Superior temporal gyrus (tissue), 1 donor: ENCODE measurements around the gene SLC9A9.
"Not testable (repeated sequence)": the region's sequence is repeated elsewhere in the genome, so short reads cannot be mapped to it uniquely, and the experiment has no call there.

Experiments used
- DNase-seq: peaks from one replicate; pipeline ENCODE4 v3.0.0-alpha.2; 2016; ENCODE audit errors: extremely low spot score

SLC9A9 gene

DNA sequence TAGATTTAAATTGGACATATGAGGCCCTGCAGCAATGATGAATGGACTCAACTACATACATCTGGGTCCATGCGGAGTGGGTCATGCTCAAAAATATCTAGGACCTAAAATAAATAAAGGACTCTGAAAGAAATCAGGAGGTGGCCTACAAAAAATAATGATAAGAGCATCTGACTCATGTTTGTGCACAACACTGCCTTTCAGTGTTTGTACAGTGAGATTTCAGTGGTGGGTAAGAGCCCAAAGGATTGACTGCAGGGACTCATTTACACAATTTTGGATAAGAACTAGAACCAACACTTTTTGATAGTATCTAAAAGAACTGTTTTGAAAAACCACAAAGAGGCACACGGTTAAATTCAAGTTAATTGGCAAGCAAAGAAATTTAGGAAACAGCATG is 285.5 kb downstream of the SLC9A9 start:
- DNase-seq, result no peak

DNA sequence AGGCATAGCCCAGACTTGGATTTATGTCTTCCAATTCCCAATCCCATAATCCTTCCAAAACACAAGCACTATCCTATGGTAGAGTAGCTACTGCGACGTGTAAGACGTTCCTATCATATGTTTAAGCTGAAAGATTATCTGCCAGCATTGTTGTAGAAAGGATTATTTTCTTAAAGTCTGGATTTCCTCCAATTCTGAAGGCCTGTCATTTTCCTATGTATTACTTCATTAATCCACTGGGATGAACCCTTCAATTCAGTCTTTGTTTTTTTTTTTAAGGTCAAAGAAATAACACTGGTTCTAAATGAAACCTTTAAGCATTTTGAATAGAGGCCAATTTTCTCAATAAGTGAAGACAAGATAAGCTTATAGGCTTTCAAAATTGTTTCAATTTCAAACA is 289.0 kb downstream of the SLC9A9 start:
- DNase-seq, result no peak

DNA sequence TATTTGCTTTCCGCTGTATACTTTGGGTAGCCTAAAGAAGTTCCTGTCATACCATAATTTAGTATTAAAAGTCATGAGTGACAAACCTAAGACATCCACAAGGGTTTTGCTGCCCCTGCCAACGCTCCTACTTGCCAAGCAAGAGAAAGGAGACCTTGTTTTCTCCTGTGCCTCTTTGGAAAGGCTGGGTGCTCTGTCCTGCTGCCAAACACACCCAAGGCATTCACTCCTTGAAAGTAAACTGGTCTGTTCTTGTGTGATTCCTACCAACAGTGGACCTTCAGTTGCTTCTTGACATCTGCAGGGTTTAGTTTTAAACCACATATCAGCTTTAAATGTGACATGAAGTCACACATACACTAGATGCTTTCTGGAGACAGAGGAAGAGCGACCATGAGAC is 295.4 kb downstream of the SLC9A9 start:
- DNase-seq, result no peak

DNA sequence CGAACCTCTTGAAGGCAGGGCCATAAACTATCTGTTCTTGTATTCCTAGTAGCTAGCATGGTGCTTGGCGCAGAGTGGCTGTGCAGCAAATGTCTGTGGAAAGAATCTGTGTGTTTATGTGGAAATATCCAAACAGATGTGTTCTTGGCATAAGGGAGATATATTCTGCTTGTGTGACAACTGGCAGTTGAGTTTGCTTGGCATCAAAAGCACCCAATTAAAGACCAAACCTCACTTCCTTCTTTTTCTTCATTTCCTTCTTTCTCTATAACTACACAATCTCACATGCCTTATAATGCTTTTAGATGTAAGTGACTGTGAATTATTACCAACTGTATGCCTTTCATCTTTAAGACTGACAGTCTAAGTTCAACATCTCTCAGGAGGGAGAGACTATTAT is 296.5 kb downstream of the SLC9A9 start:
- DNase-seq, result no peak

DNA sequence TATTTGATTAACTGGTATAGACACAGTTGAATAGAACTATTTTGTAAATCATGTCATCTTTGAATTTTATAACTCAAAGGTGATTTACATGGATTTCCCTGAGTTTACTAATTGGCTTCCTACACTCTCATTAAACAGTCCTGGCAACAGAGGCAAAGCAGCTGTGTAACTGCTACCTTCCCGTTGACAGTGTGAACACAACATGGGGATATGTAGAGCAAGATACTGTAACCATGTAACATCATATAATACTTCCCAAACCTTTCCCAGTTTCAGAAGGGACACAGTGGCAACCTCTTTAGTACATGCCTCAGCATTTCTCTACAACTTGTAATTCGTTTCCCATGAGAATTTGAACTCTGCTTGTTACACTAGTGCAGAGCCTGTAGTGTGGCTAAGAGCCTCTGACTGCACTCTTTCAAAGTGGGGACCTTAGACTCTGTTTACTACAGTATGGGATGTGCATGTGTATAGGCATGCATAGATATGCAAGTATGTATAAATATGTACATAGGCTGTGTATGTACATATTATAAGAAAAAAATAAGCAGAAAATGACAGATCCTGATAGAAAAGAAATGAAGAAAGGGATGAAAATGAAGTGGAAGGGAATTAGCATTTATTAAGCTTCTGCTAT is 299.3 kb downstream of the SLC9A9 start:
- DNase-seq, result no peak

DNA sequence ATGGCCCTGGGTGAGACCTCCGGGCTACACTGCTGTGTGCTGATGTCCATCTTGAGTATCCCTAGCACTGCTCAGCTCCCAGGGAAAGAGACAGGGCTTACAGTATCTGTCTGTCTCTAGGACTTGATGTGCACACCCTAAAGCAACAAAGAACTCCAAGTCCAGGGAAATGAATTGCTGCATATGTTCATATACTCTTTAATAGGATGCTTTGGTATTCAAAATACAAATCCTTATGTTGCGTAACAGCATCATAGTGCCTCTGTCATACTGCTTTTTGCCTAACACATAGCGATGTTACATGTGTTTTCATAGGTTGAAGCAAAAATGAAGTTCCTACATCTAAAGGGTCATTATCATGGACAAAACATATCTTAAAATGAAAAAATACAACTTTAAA is 299.9 kb downstream of the SLC9A9 start:
- DNase-seq, result no peak

DNA sequence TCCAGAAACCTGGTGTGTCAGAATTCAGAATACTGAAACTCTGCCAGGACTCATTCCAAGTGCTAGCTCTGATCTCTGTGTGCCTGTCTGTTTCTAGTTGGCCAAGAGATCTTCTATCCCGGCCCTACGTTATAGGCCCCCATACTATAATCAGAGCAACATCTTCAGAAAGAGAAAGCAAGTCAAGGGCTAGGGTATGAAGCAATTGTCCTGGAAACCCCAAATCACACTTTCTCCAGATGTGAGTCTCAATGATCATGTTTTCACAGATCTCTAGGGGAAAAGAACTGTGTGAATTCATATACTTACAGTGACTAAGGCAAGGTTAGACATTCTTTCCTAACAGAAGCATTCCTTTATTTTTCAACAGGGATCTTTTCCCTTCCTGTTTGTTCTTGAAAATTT is 309.7 kb downstream of the SLC9A9 start:
- no peak for DNase-seq

DNA sequence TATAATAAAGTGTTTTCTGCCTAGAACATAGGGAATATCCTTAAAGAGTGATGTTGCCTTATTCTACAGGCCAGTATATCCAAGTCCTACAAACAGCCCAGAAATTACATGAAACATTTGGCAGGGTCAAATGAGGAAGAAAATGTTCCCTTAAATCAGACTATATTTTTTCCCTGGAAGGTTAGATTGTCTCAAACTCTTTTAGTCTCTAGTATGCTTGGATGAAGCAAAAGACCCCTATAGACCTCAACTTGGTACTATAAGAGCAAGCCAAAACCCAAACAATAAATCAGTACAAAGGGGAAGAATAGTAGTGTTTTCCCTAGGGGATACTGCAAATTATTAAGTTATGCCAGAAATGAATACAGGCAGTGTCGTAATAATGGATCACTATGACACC is 310.2 kb downstream of the SLC9A9 start:
- no peak for DNase-seq

DNA sequence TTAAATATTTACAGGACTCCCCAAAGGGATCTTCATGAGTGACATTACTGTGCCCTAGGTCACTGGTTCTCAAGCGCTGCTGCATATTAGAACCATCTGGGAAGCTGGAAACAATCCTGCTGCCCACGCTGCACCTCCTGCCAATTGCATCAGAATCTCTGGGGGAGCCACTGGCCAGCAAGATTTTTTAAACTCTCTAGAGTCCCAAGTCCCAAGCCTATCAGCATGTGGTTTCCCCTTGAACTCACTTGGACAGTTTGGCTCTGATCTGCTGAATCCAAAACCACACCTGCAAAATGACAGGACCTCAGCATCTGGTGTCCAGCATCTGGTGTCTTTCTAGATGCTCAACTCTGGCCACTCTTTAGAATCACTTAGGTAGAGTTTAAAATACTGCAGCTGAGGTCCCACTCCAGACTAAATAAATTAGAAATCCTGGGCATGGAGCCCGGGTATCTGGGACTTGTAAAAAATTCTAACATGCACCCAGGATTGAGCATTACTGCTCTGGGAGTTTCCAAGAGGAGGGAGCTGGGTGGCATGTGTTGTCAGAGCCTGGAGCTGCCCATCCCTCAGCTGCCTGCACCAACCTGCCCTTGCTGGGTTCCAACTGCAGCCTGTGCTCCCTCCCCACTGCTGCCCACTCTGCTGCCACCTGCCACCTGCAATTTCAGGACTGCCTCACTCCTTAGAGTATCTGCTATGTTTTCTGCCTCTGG is 311.3 kb downstream of the SLC9A9 start:
- DNase-seq, result no peak

DNA sequence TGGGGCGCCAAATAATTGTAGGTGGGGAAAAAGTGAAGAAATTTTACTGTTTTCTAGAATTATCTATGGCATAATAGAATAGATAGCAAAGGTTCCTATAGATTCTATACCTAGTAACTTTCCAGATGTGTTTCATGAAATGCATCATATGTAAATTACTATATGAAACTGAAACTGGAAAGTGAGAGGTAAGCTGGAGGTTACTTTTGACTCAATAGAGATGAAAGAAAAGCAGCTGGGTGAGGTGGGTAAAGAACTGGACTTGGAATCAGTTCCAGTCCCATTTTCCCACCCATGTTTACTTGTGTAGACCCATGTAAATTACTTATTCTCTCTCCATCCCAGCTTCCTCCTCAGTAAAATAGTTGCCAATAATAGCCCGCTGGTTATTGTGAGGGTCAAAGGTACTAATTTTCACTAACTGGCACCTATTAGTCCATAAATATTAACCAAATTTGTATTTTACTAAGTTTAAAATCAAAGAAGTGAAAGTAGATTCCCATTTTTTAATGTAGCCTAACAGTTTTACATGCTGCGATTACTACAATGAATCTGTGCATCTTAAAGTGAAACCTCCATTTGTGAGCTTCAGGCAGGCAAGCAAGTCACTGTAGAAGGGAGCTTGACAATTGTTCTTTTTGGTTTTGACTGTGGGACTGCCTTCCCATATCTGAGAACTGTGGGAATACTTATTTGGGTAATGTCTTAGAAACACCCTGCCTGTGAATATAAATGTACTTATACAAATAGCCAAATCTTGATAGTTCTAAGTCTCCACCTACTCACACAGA is 312.1 kb downstream of the SLC9A9 start:
- no peak for DNase-seq

DNA sequence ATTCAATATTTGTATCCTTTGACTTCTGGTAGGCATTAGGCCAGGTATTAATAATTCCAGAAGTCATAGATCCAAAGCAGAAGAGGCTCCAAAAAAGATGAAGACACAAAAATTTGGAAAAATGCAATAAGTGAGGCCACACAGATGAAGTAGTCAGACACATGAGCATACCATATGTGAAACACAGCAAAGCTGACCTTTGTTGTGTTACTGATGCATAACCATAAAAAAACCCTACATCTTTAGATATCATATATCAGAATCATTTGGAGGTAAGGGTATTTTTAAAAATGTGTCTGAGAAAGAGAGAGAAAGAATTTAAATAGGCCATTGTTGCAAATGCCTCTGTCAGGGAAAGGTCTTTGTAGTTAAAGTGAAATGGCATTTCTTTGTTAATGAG is 314.9 kb downstream of the SLC9A9 start:
- no peak for DNase-seq

DNA sequence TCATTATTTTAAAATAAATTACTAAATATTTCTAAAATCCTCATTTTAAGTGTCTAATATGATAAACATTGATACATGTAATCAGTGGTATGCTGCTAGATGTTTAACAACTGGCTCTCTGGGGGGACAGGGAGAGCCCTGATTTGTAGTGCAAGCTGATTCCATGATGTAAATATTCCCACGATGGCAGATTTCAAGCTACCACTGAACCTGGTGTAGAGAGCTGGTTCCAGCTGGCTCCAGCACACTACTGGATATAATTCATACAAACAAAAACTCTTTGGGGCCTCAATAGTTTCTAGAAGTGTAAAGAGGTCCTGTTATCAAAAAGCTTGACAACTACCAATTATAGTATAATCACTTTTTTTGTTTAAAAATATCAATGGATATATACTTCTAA is 316.2 kb downstream of the SLC9A9 start:
- DNase-seq, result no peak

DNA sequence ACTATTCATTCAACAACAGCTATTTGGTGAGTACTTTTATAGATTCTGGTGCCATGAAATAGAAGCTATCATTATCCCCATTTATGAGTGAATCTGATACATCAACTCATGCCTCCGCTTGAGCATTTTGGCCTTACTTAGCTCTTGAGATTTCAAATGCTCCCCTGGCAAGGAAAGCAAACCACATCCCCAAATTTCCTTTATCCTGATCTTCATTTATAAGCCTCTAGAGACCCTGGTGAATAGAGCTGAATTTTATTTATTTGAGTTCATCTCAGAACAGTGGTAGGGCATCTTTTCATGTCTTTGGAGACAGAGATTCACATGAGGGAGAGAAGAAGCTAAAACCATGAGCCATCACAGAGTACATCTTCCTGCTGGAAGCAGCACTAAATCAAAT is 317.2 kb downstream of the SLC9A9 start:
- no peak for DNase-seq

DNA sequence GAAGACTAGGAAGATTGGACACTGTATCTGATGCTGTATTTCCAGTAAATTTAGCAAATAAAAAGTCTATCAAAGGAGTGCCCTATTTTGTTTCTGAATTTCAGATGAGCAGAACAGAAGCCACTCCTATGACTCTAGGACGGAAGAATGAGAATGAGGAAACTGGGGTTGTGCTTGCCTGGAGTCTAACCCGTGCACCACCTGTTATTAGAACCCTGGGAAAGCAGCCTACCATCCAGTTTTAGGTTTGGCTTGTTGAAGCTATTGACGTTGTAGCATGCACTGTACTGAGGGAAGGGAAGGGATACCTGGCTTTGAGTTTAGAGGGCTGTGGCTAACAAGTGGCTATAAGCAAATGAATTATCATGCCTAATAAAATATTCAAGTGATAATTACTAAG is 318.5 kb downstream of the SLC9A9 start:
- no peak for DNase-seq

DNA sequence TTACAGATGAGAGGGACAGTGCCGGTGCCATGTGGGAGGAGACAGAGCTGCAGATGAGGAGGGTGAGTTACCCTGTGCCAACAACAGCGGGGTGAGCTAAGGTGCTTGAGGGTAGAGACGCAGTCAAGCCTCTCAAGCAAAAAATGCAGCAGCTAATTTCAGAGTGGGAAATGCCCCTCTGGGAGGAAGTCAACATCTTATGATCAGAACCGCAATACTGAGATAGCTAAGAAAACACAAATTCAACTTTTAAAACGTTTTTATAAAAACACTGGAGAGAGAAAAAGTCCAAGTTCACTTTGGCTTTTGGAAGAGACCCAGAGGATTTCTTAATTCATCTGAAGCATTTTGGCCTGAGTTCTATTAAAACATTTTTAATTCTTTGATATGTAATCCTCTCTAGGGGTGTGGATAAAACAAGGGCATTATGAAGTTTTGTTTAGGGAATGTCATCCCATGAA is 319.2 kb downstream of the SLC9A9 start:
- DNase-seq, result no peak

DNA sequence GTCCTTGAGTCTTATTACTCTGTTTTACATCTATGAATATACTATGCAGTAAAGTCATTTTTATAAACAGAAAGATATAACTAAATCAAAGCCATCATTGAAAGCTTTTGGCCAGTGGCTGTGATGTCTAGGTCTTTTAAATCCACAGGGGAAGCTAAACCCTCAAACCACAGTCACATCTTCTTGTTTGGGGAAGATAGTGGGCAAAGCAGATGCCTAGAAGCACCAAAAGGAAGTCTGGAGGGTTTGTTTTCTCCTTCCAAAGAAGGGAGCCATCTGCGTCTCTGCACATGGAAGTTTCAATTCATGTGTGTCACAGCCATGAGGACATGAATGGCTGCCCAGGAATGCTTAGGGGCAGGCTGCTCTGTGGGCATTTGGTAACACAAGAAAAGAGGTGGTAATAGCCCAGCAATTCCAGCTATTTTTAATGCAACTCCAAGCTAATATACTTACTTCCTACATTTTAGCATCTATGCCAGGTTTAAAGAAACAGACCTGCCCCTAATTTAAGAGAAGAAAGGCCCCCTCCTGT is 322.2 kb downstream of the SLC9A9 start:
- no peak for DNase-seq

DNA sequence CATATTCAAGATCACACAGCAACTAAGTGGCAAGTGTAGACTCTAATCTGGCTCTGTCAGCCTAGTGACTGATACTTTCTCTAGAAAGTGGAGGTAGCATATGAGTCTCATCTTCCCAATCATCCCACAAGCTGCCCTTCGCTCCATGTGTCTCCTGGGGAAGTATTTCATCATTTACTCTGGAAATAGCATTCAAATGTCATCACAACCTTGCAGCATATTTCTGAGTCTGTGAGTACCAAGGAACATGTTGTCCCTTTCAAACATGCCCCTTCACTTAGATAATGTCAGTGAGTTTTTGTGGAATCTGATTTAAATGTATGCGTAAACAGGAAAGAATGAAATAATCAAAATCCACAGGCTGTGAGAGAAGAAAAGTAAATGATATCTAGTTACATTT is 322.9 kb downstream of the SLC9A9 start:
- no peak for DNase-seq

DNA sequence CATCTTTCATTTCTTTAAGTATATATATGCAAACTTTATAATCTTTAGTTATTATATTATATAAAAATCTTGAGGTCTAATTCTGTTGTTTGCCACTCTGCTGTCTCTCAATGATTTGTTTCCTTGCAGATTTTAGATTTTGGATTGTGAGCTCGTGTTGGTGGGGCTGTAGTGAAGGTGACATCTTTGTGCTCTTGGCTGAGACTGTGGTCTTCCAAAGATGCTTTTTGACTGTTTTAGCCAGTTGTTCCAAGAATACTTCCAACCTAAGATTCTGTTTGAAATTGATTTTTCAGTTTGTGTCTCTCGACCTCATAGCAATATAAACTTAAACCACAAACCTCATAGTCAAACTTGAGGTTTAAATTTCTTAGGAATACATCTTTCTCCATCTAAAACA is 326.5 kb downstream of the SLC9A9 start:
- DNase-seq, result no peak

DNA sequence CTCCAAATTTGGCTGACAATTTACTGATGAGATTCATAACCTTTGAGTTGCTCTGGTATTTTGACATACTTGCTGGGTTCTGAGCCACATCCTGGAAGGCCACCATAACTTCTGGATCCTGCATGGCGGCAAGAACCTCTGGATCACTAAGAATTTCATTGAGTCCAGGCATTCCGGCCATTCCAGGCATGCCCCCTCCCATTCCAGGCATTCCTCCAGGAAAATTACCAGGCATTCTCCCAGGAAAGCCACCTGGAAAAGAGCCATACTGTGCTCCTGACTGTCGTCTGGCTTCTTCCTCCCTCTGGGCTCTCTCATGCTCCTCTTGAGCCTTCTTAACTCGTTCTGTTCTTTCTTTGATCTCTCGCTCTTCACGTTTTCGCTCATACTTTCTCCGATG is 331.1 kb downstream of the SLC9A9 start:
- not testable (repeated sequence) for DNase-seq

DNA sequence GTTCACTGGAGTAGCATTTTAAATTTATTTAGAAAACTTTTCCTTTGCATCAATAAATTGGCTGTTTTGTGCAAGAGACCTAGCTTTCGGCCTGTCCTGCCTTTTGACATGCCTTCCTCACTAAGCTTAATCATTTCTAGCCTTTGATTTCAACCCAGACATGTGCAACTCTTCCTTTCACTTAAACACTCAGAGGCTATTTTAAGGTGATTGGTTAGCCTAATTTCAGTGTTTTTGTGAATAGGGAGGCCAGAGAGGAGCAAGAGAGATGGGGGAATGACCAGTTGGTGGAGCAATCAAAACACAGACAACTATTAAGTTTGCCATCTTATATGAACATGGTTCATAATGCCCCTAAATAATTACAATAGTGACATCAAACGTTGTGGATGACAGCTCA is 333.4 kb downstream of the SLC9A9 start:
- DNase-seq, result no peak

DNA sequence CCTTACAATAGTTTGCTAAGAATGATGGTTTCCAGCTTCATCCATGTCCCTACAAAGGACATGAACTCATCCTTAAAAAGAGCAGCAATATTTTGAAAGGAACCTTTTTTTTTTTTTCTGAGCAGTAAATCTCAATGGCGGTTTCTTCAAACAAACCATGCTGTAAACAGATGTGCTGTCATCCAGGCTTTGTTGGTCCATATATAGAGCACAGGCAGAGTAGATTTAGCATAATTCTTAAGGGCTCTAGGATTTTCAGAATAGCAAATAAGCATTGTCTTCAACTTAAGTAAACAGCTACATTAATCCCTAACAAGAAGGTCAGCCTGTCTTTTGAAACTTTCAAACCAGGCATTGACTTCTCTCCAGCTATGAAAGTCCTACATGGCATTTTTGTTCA is 334.2 kb downstream of the SLC9A9 start:
- no peak for DNase-seq

DNA sequence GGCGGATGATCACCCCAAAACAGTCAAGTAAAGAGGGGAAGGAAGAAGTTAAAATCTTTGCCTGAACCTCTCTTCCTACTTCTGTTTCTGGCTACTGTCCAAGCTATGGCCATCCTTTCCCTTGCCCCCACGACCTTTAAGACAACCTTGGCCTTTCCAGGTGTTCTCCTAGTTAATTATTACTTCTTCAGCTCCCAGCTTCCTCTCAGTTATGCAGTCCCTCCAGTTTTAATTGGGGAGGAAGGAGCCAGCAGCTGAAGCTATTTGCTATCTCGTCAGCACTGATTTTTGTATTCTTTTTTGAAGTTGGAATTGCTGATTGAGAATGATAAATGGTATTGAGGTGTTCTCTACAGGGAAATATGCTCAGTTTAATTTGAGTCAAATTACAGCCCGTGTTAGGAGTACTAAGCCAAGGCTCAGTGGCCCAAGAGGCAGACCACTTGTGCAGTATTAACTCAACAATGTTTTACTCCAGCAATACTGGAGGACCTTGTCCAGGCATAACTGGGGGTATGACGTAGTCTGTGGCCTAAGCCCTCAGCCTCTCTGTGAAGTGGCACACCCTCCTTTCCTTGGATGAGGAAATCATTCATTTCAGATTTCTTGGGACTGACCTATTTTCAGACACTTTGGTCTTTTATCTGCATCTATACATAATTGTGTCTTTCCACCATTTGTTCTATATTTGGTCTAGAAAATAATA is 336.9 kb downstream of the SLC9A9 start:
- DNase-seq, result no peak
